Tibial nerve (tissue), 3 donors: ENCODE data around the gene VTI1A.

Experiments
- EP300 ChIP-seq, 2 donors: sonication (generic); formaldehyde crosslinking; IDR thresholded peaks; one replicate each; pipeline ENCODE4 v1.6.1; 2017; ENCODE audit warnings: antibody characterized with exemption in 2 of 2, mild to moderate bottlenecking in 1 of 2
- POLR2A ChIP-seq, 2 donors: fragments of 450-650 bp; IDR thresholded peaks; one replicate each; pipeline ENCODE4 v1.6.1; 2017; ENCODE audit warnings: antibody characterized with exemption in 2 of 2, mild to moderate bottlenecking in 2 of 2, moderate library complexity in 2 of 2

DNA sequence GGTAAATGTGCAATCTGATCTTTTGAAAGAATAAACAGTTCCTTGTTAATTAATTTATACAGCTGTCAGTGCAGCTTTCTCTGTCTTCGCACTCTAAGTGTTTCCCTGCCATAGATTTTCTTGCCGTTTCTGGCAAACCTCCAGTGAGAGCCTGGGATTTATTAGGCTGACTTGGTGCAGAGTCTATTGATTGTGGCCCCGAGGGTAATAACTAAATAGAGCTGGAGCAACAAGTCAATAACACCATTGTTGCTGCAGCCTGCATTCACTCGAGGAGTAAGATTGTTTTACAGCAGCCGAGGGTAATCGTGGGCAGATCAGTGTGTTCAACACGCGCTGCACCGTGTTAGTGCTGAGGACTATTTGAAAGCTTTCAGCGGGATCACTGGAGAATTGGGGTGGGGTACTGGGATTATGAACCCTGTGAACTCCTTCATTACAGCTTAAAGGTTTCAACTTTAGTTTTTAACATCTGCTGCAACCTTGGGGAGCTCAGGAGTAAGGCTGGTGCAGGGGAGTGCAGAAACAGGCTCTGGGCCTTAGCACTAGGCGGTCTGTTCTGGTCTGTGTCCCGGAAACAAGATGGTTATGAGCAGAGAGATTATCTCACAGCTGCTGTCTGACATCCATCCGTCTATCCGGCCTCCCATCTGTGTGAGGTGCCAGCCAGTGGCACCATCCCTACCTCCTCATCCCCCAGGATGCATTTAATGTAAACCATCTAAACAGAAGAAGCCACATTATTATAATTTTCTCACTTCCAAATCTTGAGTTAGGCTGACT lies 329.1 kb downstream of the VTI1A start:
- TF ChIP-seq EP300 (IDR thresholded peaks at IDR 0.05) = no peak
- TF ChIP-seq POLR2A (IDR thresholded peaks at IDR 0.05) = no peak
